Transverse colon (tissue), 4 donors: ENCODE results near the gene OR6C68. TPM values are rescaled to one million over a fixed set of nuclear protein-coding genes. Genes with fewer than 3 reads are reported as not detected.

ENCODE experiments used
- DNase-seq: peaks from one replicate; pipeline ENCODE4 v3.0.0-alpha.2; 2019
- H3K27ac ChIP-seq, 4 donors: fragments of 200-600 bp; sonication (generic); 2 replicates each; pipeline ENCODE4 v1.5.1; 2016 to 2018; ENCODE audit warnings: inconsistent platforms in 4 of 4
- H3K27me3 ChIP-seq: fragments of 200-600 bp; sonication (generic); 2 replicates; pipeline ENCODE4 v1.5.1; 2017; ENCODE audit warnings: inconsistent platforms
- H3K36me3 ChIP-seq, 4 donors: fragments of 200-600 bp; sonication (generic); 2 replicates each; pipeline ENCODE4 v1.5.1; 2017 to 2019; ENCODE audit warnings: inconsistent platforms in 4 of 4
- H3K4me1 ChIP-seq, 4 donors: fragments of 200-600 bp; sonication (generic); 2 replicates each; pipeline ENCODE4 v1.5.1; 2017 to 2020; ENCODE audit warnings: inconsistent platforms in 4 of 4
- H3K4me3 ChIP-seq, 4 donors: fragments of 200-600 bp; sonication (generic); 1 replicate in 1 of 4; 2 replicates in 3 of 4; pipeline versions ENCODE4 v1.5.1 to v1.6.1; 2017 to 2019; ENCODE audit warnings: inconsistent platforms in 4 of 4
- H3K9me3 ChIP-seq, 2 donors: fragments of 200-600 bp; sonication (generic); 2 replicates each; pipeline ENCODE4 v1.5.1; 2017 to 2019; ENCODE audit warnings: inconsistent platforms in 2 of 2
- EP300 ChIP-seq: sonication (generic); formaldehyde crosslinking; IDR thresholded peaks from one replicate; pipeline ENCODE4 v1.6.1; 2017; ENCODE audit warnings: antibody characterized with exemption, low read depth
- POLR2A ChIP-seq: fragments of 450-650 bp; IDR thresholded peaks from one replicate; pipeline ENCODE4 v1.6.1; 2016; ENCODE audit warnings: antibody characterized with exemption, mild to moderate bottlenecking, moderate library complexity
- POLR2AphosphoS5 ChIP-seq, 3 donors: sonication (generic); formaldehyde crosslinking; IDR thresholded peaks; one replicate each; pipeline ENCODE4 v1.6.1; 2016; ENCODE audit warnings: antibody characterized with exemption in 3 of 3
- WGBS, 2 donors: methylation state at CpG; one replicate each; pipeline ENCODE4 v1.1.5; 2018; ENCODE audit warnings: low coverage in 1 of 2; 5-methylcytosine and 5-hydroxymethylcytosine counted together
- in situ Hi-C, 4 donors: fragments of 200-750 bp; cut with MboI; loops; one replicate each; pipeline versions ENCODE4 v1.15.0 to v1.15.1; 2017; ENCODE audit warnings: low sequenced_read_pairs in 3 of 4, low pct_ligation_motif_present in 1 of 4, low pct_unique_long_range_greater_than_20kb in 1 of 4
- intact Hi-C: fragments of 100-400 bp; cut with DNase I; formaldehyde crosslinking; loops from one replicate; pipeline ENCODE4 v1.15.1; 2023; ENCODE audit warnings: low total_unique reads
- total RNA-seq, 4 donors: library from RNA; depleted of rRNA; stranded (reverse); fragments of >200 nt; gene quantifications; one replicate each; pipeline ENCODE4 v1.1.0, GENCODE V29; 2016
- TF ChIP-seq, protein P1 (sequence below), 5 experiments: fragments of 200-600 bp in 3 of 5; fragments of 450-650 bp in 2 of 5; sonication (generic) in 3 of 5; IDR thresholded peaks; 1 replicate in 2 of 5; 2 replicates in 3 of 5; pipeline ENCODE4 v1.5.1; 2016 to 2017; ENCODE audit warnings: antibody characterized with exemption in 5 of 5, inconsistent platforms in 3 of 5, mild to moderate bottlenecking in 2 of 5, moderate library complexity in 1 of 5

OR6C68 gene
- total RNA-seq, 4 donors from 2014 or later: not detected

DNA sequence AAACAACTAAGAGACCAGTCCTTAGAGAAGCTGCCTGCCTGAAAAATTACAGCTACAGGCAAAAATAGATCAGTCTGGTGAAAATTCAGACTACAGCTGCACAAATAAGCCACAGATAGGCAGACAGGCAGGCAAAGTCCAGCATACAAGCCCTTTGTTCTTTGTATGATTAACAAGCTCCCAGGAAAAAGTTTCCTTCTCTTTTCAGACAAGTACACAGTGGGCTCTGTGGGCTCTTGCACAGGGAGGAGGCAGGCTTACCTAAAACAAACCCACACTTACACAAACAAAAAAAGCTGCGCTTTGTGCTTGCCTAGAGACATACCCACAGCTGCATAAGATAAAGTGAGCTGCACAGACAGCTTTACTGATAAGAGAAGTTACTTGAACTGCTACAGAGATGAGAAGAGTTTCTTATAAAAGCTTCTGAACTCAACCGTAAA lies 7.7 kb downstream of the OR6C68 start:
- in situ Hi-C loops: no loop called here
- no peak for DNase-seq
- TF ChIP-seq, protein P1, sequence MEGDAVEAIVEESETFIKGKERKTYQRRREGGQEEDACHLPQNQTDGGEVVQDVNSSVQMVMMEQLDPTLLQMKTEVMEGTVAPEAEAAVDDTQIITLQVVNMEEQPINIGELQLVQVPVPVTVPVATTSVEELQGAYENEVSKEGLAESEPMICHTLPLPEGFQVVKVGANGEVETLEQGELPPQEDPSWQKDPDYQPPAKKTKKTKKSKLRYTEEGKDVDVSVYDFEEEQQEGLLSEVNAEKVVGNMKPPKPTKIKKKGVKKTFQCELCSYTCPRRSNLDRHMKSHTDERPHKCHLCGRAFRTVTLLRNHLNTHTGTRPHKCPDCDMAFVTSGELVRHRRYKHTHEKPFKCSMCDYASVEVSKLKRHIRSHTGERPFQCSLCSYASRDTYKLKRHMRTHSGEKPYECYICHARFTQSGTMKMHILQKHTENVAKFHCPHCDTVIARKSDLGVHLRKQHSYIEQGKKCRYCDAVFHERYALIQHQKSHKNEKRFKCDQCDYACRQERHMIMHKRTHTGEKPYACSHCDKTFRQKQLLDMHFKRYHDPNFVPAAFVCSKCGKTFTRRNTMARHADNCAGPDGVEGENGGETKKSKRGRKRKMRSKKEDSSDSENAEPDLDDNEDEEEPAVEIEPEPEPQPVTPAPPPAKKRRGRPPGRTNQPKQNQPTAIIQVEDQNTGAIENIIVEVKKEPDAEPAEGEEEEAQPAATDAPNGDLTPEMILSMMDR (IDR thresholded peaks at IDR 0.05): no peak
- no peak for TF ChIP-seq EP300
- TF ChIP-seq POLR2AphosphoS5 (IDR thresholded peaks at IDR 0.05): no peak
- TF ChIP-seq POLR2A: no peak

DNA sequence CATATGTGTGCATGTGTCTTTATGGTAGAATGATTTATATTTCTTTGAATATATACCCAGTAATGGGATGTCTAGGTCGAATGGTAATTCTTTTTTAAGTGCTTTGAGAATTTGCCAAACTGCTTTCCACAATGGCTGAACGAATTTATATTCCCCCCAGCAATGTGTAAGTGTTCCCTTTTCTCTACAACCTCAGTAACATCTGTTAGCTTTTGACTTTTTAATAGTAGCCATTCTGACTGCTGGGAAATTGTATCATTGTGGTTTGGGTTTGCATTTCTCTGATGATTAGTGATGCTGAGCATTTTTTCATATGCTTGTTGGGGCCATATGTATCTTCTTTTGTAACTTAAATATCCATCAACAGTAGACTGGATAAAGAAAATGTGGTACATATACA lies 9.4 kb downstream of the OR6C68 start:
- no peaks in the 10 kb centered on the region for H3K36me3 ChIP-seq
- TF ChIP-seq EP300 (no peak), POLR2A (no peak)
- no peak for DNase-seq
- in situ Hi-C loops (no loop called here), intact Hi-C loops (no loop called here)
- no peak overlapping the region for H3K4me3 ChIP-seq
- no peak overlapping the region for H3K27ac ChIP-seq
- WGBS, 2 donors: 37 to 41% methylated on average over 2 of the region's 2 CpGs
- H3K4me1 ChIP-seq: peaks cover 0 to 11% (median 5%) of the 10 kb centered on the region in 4 donors
- H3K9me3 ChIP-seq: no peaks in the 10 kb centered on the region
- no peaks in the 10 kb centered on the region for H3K27me3 ChIP-seq

More for the DNA sequence above, 7.7 kb downstream of the OR6C68 start:
- H3K4me3 ChIP-seq: no peak overlapping the region
- no peaks in the 10 kb centered on the region for H3K27me3 ChIP-seq
- intact Hi-C loops: no loop called here
- peak overlapping the region in 1 of 4 donors; percentile 36 for H3K27ac ChIP-seq
- H3K4me1 ChIP-seq: peaks cover 0 to 11% (median 5%) of the 10 kb centered on the region in 4 donors
- H3K9me3 ChIP-seq: no peaks in the 10 kb centered on the region
- WGBS, 2 donors: 5 to 45% methylated on average over 1 to 2 of the region's 2 CpGs
- H3K36me3 ChIP-seq: no peaks in the 10 kb centered on the region

GRCh38 chr12:55515696-55516095 lies 23.5 kb downstream of the OR6C68 start:
- H3K27ac ChIP-seq: no peak overlapping the region
- H3K9me3 ChIP-seq: no peaks in the 10 kb centered on the region
- H3K36me3 ChIP-seq: no peaks in the 10 kb centered on the region
- in situ Hi-C loops: no loop called here
- DNase-seq: no peak
- H3K4me1 ChIP-seq: no peaks in the 10 kb centered on the region
- intact Hi-C loops: no loop called here
- no peaks in the 10 kb centered on the region for H3K27me3 ChIP-seq
- no peak for TF ChIP-seq EP300
- TF ChIP-seq POLR2AphosphoS5 (IDR thresholded peaks at IDR 0.05): no peak
- 83% methylated on average over 1 of the region's 1 CpG; no CpG with 5 or more reads in 1 of the 2 donors for WGBS, 2 donors
- H3K4me3 ChIP-seq: no peak overlapping the region

DNA sequence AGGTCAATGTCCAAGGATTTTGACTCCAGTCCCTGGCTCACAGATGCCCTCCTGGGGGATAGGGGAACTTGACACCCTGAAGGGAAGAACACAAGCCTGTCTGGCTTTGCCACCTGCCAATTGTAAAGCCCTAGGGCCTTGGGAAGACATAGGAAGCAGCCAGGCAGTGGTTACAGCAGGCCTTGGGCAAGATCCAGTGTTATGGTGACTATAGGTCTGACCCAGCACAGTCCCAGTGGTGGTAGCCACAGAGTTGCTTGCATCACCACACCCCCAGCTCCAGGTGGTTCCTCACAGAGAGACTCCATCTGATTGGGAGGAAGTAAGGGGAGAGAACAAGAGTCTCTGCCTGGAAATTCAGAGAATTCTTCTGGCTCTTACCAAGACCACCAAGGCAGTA lies 24.2 kb downstream of the OR6C68 start:
- Histone ChIP-seq H3K9me3 (no peaks in the 10 kb centered on the region), H3K4me3 (no peak overlapping the region), H3K36me3 (no peaks in the 10 kb centered on the region), H3K27ac (no peak overlapping the region), H3K4me1 (no peaks in the 10 kb centered on the region), H3K27me3 (no peaks in the 10 kb centered on the region)
- intact Hi-C loops (no loop called here), in situ Hi-C loops (no loop called here)
- TF ChIP-seq POLR2AphosphoS5 (IDR thresholded peaks at IDR 0.05): no peak
- TF ChIP-seq EP300: no peak
- no peak for TF ChIP-seq POLR2A
- TF ChIP-seq, protein P1 (IDR thresholded peaks at IDR 0.05): no peak
- DNase-seq: no peak

Other genes starting within 250 kb of the OR6C68 start
- not detected for gene OR6C74, start 247.8 kb upstream of the OR6C68 start, total RNA-seq
- gene OR6C6, start 195.8 kb upstream of the OR6C68 start, total RNA-seq: not detected
- gene OR6C1, start 178.0 kb upstream of the OR6C68 start, total RNA-seq: not detected
- gene OR6C3, start 161.6 kb upstream of the OR6C68 start, total RNA-seq: not detected
- gene OR6C75, start 129.4 kb upstream of the OR6C68 start, total RNA-seq: not detected
- gene OR6C65, start 91.8 kb upstream of the OR6C68 start, total RNA-seq: not detected
- gene OR6C76, start 66.1 kb upstream of the OR6C68 start, total RNA-seq: not detected
- gene OR6C2, start 48.3 kb upstream of the OR6C68 start, total RNA-seq: under 1 TPM in 1 of 4 donors, not detected in 3; 0.60 TPM
- not detected for gene OR6C70, start 22.2 kb upstream of the OR6C68 start, total RNA-seq
- gene OR6C4, start 57.2 kb downstream of the OR6C68 start, total RNA-seq: not detected
- gene OR2AP1, start 80.1 kb downstream of the OR6C68 start, total RNA-seq: not detected
- not detected for gene OR10P1, start 144.5 kb downstream of the OR6C68 start, total RNA-seq
- 100 to 1,000 TPM in 1 of 4 donors, 10 to 100 TPM in 3; 14.4 to 125 (median 23.6) TPM for gene ITGA7, start 215.5 kb downstream of the OR6C68 start, total RNA-seq
- 100 to 1,000 TPM; 158 to 494 (median 381) TPM for gene BLOC1S1, start 223.7 kb downstream of the OR6C68 start, total RNA-seq
- gene RDH5, start 228.0 kb downstream of the OR6C68 start, total RNA-seq: 10 to 100 TPM; 16.5 to 74.4 (median 58.3) TPM
- gene CD63, start 236.6 kb downstream of the OR6C68 start, total RNA-seq: 100 to 1,000 TPM; 427 to 723 (median 581) TPM